Activated T-cell treated with anti-CD3 and anti-CD28 coated beads, Interleukin-2, amount 50 U/mL, for 48 hours (primary cell): ENCODE results near the gene SEC24D.
"Not testable (repeated sequence)": the region's sequence is repeated elsewhere in the genome, so short reads cannot be mapped to it uniquely, and the experiment has no call there.

ENCODE experiments used
- DNase-seq, 2 experiments: peaks; one replicate each; pipeline ENCODE4 v3.0.0-alpha.2; 2020

Gene SEC24D

DNA sequence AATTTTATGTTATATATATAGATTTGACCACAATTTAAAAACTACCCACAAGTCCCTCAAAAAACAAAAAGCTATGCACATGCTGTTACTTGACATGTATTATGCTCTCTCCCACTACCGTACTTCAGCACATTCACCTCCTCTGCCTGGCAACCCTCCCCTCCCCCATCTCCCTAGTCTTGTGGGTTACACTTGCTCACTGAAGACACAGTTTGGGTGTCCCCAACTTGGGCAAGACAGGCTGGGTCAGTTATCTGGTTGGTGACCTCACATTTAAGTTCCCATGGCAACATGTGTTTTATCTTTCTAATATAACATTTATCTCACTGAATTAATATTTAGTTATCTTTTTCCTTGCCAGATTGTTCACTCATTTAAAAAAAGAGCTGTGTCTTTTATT is 32.7 kb downstream of the SEC24D start:
- DNase-seq = no peak

DNA sequence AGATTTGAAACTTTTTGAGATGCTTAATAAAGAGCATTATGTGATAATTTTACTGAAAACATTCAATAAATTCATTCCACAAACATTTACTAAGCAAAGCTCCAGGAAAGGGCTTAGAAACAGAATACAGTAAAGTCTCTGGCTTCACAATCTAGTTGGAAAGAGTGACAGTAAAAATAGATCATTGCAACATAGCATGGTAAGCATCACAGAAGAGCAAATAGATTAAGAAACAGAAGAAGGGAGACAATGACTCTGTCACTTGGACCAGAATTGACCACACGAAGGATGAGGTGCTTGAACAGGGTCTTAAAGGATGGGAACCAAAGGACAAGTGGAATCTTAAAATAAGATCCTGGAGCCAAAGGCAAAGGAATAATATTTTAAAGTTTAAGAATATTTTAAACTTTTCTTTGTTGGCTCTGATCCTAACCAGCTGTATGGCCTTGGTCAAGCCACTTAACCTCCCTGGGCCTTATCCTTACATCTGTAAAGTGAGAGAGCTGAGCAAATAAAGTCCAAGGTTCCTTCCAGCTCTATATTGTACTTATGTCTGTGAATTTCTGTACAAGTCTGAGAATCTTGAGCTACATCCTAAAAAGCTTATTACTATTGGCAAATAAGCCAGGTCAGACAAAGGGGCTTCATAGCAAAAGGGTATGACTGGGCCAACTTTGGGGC is 33.9 kb downstream of the SEC24D start:
- no peak for DNase-seq

DNA sequence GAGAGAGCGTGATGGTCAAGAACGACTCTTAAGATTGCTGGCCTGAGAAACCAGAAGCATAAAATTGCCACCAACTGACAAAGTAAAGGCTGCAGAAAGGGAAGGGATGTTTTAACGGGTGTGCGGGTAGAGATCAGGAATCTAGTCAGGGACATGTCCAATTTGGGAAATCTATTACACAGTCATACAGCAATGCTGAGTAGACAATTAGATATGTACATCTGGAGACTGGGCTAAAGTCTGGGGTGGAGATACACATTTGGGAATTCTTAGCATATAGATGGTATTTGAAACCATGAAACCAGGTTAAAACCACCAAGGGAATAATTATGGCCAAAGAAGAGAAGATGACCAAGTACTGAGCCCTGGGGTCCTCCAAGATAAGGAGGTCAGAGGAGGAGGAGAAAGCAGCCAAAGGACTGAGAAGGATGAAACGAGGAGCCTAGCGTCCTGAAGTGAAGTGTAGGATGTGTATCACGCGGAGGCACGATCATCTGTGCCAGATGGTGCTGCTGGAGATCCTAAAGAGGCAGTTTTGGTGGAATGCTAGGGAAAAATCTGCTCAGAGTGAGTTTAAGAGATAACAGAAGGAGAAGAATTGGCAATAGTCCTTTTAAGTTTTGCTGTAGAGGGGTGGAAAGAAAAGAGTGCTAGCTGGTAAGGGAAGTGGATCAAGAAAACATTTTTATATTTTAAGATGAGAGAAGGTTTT is 36.5 kb downstream of the SEC24D start:
- no peak for DNase-seq

DNA sequence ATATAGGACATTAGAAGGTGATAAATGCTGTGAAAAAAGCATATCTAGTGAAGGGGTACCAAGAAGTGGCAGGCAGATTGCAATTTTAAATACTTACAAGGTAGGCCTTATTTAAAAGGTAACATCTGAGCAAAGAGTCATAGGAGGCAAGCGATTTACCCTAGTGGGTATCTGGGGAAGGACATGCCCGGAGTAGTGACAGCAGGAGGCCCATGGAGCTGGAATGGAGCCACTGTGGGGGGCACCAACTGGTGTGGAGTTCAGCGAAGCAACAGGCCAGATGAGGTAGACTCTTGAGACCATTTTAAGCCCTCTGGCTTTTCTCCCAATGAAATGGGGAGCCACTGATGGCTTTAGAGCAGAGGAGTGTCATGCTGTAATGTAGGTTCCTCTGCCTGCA is 37.3 kb downstream of the SEC24D start:
- DNase-seq = no peak

DNA sequence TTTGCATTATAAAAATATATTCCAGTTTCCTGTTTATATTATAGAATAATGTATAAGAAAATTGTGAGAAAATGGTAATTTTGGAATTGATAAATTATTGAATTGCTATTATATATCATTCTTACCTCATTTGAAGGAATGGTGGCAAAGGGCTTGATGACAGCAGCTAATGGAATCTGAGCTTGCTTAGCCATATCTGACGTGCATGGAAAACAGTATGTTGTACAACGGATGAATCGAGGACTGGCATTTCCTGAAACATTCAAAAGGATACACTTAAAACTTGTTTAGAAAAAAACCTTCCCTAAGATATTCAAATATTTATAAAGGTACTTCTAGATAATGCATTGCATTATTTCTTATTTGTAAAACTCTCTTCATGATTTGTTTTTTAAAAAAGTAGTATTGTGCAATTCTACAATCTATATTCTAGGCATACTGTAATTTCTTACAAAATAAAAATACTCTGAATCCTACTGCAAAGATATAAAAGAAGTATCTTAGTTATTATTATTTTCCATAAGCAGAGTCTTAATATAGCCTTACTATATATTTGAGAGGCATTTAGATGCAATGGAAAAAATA is 38.3 kb downstream of the SEC24D start:
- no peak for DNase-seq

DNA sequence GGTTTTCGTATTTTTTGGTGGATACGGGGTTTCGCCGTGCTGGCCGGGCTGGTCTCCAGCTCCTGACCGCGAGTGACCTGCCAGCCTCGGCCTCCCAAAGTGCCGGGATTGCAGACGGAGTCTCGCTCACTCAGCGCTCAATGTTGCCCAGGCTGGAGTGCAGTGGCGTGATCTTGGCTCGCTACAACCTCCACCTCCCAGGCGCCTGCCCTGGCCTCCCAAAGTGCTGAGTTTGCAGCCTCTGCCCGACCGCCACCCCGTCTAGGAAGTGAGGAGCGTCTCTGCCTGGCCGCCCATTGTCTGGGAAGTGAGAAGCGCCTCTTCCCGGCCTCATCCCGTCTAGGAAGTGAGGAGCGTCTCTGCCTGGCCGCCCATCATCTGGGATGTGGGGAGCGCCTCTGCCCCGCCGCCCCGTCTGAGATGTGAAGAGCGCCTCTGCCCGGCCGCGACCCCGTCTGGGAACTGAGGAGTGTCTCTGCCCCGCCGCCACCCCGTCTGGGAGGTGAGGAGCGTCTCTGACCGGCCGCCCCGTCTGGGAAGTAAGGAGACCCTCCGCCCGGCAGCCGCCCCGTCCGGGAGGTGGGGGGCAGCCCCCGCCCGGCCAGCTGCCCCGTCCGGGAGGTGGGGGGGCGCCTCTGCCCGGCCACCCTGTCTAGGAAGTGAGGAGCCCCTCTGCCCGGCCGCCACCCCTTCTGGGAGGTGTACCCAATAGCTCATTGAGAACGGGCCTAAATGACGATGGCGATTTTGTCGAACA is 44.1 kb downstream of the SEC24D start:
- DNase-seq = not testable (repeated sequence)

DNA sequence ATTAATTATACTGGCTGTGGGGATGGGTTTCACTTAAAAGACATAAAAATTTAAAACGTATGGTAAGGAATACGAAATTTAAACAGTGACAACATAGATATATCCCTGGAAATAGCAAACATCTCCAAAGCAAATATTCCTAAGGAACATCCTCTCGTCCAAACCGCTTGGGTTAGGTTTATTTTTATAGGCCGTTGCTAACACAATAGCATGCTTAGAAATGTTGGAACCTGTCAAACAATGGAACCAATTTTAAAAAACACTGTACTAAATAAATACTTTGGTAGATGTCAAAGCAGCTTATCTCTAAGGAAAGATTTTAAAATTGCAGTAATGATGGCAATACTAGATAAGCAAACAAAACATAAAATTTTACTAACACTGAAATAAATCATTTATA is 45.4 kb downstream of the SEC24D start:
- no peak for DNase-seq

DNA sequence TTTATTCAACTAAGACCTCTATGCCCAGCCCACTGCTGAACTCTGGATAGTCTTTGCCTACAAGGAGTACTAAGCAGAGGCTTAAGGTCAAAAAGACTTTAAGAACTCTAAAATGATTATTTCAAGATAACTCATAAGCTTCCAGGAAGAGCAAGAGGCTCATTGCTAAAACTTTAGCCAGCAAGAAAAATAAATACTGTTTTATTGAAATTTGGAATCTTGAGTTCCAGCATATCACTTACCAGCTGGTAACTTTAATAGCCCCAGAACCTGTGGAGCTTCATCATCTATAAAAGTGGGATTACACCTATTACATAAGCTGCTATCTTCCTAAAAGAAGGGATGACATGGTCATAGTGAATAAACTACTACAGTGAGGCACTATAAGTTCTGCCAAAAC is 47.0 kb downstream of the SEC24D start:
- DNase-seq = no peak

DNA sequence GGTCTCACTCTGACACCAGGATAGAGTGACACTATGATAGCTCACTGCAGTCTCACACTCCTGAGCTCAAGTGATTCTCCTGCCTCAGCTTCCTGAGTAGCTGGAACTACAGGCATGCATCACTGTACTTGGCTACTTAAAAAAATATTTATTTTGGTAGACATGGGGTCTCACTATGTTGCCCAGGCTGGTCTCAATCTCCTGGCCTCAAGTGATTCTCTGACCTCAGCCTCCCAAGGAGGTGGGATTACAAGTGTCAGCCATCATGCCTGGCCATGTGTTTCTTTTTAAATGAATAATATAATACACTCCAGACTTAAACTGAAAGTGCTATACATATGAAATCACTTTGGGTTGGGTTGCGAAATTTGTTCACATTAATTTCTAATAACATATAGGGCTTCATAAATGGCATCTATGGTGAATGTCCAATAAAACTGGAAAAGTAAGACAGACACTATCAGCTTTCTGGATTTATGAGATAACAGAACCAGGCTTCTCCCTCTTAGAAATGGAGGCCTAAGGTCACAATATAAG is 48.0 kb downstream of the SEC24D start:
- no peak for DNase-seq

DNA sequence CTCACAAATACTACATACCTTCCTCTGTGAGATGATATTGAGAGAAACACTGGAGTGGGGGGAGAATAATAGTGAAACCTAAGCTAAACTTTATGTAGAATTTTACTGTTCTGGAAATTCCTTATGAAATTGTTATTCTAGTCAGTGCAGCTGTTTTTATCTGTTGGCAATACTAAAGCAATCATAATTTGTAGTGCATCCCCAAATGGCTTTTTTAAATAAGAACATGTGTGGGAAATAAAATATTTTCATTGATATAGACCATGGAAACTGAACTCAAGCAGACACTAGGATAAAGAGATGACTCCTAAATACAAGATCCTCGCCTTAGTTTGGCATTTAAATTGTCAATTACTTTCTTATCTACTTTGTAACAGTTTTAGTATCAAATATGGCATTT is 51.1 kb downstream of the SEC24D start:
- no peak for DNase-seq

DNA sequence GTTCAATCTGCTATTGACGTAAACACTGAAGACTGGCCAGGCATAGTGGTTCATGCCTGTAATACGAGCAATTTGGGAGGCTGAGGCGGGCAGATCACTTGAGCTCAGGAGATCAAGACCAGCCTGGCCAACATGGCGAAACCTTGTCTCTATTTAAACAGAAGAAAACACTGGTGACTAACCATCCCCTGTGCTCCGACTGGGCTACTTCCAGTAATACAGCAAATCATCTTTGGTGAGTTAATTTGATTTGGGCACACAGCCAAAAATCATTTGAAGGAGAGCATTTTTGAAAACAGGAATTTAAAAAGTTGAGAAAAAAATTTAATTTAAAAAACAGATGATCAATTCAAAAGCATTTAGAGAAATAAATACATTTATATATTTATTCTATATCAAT is 52.0 kb downstream of the SEC24D start:
- no peak for DNase-seq

DNA sequence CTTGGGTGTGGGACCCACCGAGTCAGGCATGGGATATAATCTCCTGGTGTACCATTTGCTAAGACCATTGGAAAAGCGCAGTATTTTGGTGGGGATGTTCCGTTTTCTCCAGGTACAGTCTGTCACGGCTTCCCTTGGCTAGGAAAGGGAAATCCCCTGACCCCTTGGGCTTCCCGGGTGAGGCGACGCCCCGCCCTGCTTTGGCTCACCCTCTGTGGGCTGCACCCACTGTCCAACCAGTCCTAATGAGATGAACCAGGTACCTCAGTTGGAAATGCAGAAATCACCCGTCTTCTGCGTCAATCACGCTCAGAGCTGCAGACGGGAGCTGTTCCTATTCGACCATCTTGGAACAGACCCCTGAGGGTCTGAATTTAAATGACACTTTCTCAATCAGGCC is 53.0 kb downstream of the SEC24D start:
- DNase-seq = not testable (repeated sequence)

DNA sequence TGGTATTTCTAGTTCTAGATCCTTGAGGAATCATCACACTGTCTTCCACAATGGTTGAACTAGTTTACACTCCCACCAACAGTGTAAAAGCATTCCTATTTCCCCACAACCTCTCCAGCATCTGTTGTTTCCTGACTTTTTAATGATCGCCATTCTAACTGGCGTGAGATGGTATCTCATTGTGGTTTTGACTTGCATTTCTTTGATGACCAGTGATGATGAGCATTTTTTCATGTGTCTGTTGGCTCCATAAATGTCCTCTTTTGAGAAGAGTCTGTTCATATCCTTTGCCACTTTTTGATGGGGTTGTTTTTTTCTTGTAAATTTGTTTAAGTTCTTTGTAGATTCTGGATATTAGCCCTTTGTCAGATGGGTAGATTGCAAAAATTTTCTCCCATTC is 58.3 kb downstream of the SEC24D start:
- not testable (repeated sequence) for DNase-seq

DNA sequence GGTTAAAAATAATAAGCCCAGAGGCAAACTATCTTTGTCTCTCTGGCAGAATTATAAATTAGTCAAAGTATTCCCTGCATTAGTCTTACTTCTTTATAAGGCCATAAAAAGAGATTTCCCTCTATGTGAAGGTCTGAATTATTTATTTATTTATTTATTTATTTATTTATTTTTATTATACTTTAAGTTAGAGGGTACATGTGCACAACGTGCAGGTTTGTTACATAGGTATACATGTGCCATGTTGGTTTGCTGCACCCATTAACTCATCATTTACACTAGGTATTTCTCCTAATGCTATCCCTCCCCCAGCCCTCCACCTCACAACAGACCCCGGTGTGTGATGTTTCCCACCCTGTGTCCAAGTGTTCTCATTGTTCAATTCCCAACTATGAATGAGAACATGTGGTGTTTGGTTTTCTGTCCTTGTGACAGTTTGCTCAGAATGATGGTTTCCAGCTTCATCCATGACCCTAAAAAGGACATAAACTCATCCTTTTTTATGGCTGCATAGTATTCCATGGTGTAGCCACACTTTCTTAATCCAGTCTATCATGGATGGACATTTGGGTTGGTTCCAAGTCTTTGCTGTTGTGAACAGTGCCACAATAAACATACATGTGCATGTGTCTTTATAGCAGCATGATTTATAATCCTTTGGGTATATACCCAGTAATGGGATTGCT is 58.8 kb downstream of the SEC24D start:
- DNase-seq = not testable (repeated sequence)

DNA sequence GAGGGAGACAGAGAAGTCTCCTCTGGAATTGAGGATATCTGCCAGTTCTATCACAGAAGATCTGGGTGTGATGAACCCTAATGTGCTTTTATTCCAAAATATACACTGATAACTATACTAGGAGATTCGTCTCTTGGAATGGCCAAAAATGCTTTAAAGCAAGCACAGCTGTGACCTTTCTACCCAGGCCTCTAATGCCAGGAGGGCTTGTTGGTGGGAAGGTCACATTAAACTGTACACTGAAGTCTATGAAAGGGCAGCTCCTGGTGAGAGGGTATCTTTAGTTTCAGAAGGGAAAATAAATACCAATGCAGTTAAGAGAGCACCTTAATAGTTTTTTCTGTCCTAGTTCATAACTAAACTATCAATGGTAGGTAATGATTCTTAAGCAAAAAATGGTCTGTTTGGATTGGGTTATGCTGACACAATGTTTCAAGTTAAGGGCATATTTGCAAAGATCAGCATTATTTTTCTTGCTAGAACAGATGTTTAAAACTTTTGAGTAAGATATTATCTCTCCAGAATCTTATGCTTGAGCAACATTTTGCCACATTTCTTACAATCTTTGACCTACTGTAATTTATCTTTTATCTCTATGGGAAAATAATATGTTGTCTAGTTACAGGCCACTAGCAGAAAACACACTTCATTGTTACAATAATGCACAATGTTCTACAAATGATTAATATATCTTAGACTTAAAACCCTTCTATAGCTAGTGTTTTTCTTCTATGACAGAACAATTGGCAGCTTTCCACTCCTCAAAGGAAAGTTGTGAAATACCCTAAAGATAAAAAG is 59.6 kb downstream of the SEC24D start:
- no peak for DNase-seq

DNA sequence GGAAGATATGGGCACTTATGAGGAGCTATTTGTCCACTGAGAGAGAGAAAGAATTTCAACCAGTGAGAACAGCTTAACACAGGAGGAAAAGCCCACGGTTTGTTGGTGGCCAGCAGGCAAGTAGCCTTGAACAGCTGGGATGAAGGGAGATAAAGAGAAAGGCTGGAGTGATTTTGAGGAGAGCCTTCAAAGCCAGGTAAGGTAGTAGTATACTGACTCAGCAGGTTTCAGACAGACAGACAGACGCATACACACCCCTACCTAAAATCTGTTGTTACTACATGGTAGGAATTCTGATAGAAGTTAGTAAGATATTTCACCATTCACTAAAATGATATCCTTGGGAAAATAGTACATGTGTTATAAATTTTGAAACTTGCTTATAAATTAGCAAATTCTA is 60.5 kb downstream of the SEC24D start:
- no peak for DNase-seq

DNA sequence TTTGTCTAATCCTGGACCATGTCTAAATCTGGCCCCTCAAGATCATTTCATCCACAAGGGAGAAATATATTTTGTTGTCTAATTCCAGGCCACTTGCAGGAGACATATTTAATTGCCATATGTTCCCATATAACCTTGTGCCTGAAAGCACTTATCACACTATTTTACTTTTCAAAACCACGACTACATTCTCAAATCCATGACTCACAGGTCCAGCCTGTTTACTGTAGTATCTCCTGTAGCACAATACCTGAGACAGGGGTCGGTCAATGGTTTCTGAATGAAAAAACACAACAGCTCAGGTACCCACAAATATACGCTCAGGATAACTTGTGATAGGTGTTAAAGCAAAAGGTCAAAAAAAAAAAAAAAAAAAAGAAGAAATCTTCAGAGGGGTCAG is 60.9 kb downstream of the SEC24D start:
- no peak for DNase-seq

DNA sequence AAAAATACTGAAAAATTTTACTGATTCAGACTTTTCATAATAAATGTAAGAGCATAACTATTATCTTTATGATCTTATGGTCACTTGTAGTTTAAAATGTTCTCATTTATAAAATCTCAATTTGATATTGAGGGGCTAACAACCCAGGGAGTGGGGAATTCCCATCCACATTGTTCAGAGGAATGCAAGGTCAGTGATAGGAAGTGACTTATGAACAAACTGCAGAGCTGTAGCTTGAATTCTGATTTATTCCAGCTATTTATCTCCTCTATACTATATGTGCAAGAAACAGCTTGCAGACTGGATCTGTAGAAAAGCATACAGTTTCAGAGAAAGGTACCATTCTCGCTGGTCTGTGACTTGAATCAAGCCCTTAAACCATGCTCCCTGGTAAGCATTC is 61.6 kb downstream of the SEC24D start:
- no peak for DNase-seq

DNA sequence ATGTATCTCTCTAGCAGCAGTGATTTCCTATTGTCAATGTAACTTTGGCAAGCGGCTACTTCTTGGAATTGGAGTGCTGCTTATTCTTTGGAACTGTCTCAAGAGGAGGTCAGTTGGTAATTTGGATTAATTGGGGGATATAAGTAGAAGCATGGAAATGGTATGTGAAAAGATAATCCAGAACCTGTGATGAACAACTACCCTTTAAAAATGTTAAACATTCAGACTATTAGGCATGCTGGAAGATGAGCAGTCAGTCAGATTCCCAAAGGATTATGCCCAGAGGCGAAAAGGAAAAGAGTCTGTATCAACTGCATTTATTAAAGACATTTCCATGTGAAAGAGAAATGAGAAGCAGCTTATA is 62.5 kb downstream of the SEC24D start:
- no peak for DNase-seq

DNA sequence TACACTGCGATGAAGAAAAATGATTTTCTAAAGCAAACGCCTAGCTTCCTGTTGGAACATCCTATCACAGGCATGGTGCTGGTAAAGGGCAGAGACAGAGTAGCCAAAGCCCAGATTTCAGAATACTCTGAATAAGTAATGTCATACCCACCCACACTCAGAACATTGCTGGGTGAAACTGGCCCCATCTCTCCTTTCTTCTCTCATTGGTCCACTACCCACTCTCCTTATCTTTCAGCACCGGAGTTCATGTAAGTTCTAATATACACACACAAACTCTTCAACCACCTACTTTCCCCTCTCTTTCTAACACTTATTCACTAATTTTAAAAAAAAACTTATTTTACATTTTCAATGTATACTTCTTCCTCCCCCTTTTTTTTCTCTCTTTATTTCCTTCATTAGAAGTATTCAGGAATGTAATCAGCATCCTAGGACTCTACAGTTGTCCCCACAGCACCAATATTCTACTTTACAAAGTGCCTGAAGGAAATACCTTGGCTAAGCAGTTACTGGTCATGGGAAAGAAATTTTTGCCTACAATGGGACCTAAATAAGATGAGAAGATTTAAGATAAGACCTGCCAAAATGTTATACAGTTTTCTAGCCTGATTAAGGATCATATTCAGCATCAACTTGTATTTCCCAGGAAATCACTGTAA is 63.0 kb downstream of the SEC24D start:
- DNase-seq = no peak

DNA sequence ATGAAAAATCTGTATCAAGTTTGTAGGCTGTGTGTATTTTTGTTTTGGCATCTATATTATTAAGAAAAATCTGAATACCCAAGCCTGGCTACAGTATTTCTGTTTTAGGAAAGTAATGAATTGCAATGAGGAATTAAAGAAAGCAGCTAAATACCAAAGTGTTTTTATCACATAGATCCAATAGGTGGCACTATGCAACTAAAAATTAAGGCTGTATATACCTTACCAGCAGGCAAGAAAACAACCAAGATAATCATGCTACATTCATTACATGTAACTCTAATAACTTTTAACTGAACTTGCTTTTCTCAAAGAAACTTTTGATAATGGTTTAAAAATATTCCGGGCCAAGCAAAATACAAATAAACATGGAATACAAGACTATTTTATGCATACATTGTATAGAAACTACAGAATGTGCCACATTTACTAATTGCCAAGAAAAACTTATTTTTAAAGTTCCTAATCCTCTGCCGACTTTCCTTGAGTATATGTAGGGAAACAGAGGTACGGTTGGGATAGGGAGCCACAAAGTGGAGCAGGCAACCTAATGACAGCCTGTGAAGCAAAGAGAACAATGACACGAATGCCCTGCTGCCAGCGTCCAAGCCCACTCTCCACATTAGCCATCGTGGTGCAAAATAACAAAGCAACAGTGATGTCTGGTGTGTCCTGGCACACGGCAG is 63.7 kb downstream of the SEC24D start:
- DNase-seq = no peak
